Measurements from ENCODE around the gene KCNJ14. TPM values are rescaled to one million over a fixed set of nuclear protein-coding genes. Genes with fewer than 3 reads are reported as not detected.

KCNJ14 gene
- total RNA-seq, 8 experiments from 2014 or later = 0.49 to 1.3 (median 0.86) TPM

- peak overlapping the region in 1 of 2 donors; percentile 98 for H3K27ac ChIP-seq
Measured at GRCh38 chr19:48510421-48511268, 55.3 kb downstream of the KCNJ14 start.

GRCh38 chr19:48511321-48511731 is 56.0 kb downstream of the KCNJ14 start:
- Histone ChIP-seq H3K27ac (peak overlapping the region; percentile 74 to 98), H3K4me1 (replicated peaks in 1 of 2) (peaks cover 10 to 14% of the 10 kb centered on the region in 2 donors), H3K4me3 (peak overlapping the region; percentile 45 to 70 (median 59))
- ATAC-seq (replicated peaks in 6 of 8) = peak in 5 of 8 experiments; percentile 4 to 12 (median 9)
- in situ Hi-C loops (cut with MboI; ENCODE audit: low pct_unique_long_range_greater_than_20kb in 2 of 9, low sequenced_read_pairs in 9 of 9, unreplicated experiment in 9 of 9) = no loop called here
- WGBS, 10 experiments = no CpG with 5 or more reads among the region's 32 CpGs

More at GRCh38 chr19:48510421-48511268, 55.3 kb downstream of the KCNJ14 start:
- peak overlapping the region; percentile 45 to 70 (median 59) for H3K4me3 ChIP-seq
- 0 to 50% (median 20%) methylated on average over 1 to 12 of the region's 24 CpGs; no CpG with 5 or more reads in 3 of the 10 experiments for WGBS, 10 experiments
- peak; percentile 1 to 50 (median 18) for ATAC-seq (replicated peaks in 6 of 8)
- in situ Hi-C loops (cut with MboI; ENCODE audit: low pct_unique_long_range_greater_than_20kb in 2 of 9, low sequenced_read_pairs in 9 of 9, unreplicated experiment in 9 of 9) = no loop called here
- H3K4me1 ChIP-seq (replicated peaks in 1 of 2) = peaks cover 10 to 14% of the 10 kb centered on the region in 2 donors

GRCh38 chr19:48511800-48512503 is 56.6 kb downstream of the KCNJ14 start, which contains the start of gene LMTK3:
Gene LMTK3 (minus strand): TSS chr19:48511835. CDS start chr19:48511576, 259 bp downstream.
- Histone ChIP-seq H3K4me1 (replicated peaks in 1 of 2) (peaks cover 10 to 14% of the 10 kb centered on the region in 2 donors), H3K4me3 (peak within 1 kb of the TSS; percentile 45 to 70 (median 59)), H3K27ac (peak within 1 kb of the TSS; percentile 87 to 98)
- peak in 6 of 8 experiments; percentile 24 to 81 (median 78) for ATAC-seq (replicated peaks in 6 of 8)
- 8 to 64% (median 24%) methylated on average over 2 to 8 of the region's 32 CpGs; no CpG with 5 or more reads in 6 of the 10 experiments for WGBS, 10 experiments
- in situ Hi-C loops (cut with MboI; ENCODE audit: low pct_unique_long_range_greater_than_20kb in 2 of 9, low sequenced_read_pairs in 9 of 9, unreplicated experiment in 9 of 9) = no loop called here

- no peak for ATAC-seq (replicated peaks in 6 of 8)
- H3K4me3 ChIP-seq = peak overlapping the region; percentile 45 to 70 (median 59)
- 29 to 75% (median 45%) methylated on average over 3 to 11 of the region's 19 CpGs; no CpG with 5 or more reads in 2 of the 10 experiments for WGBS, 10 experiments
- in situ Hi-C loops (cut with MboI; ENCODE audit: low pct_unique_long_range_greater_than_20kb in 2 of 9, low sequenced_read_pairs in 9 of 9, unreplicated experiment in 9 of 9) = no loop called here
- peak overlapping the region; percentile 87 to 98 for H3K27ac ChIP-seq
- peaks cover 10 to 14% of the 10 kb centered on the region in 2 donors for H3K4me1 ChIP-seq (replicated peaks in 1 of 2)
Measured at GRCh38 chr19:48512504-48513288, 57.3 kb downstream of the KCNJ14 start.

GRCh38 chr19:48513289-48514122 is 58.1 kb downstream of the KCNJ14 start:
- Histone ChIP-seq H3K27ac (peak overlapping the region; percentile 87 to 98), H3K4me3 (peak overlapping the region; percentile 43 to 70 (median 50)), H3K4me1 (replicated peaks in 1 of 2) (peaks cover 10 to 14% of the 10 kb centered on the region in 2 donors)
- 0 to 60% (median 8%) methylated on average over 1 to 15 of the region's 54 CpGs; no CpG with 5 or more reads in 4 of the 10 experiments for WGBS, 10 experiments
- ATAC-seq (replicated peaks in 6 of 8) = peak; percentile 51 to 92 (median 64)
- in situ Hi-C loops (cut with MboI; ENCODE audit: low pct_unique_long_range_greater_than_20kb in 2 of 9, low sequenced_read_pairs in 9 of 9, unreplicated experiment in 9 of 9) = no loop called here

- Histone ChIP-seq H3K27ac (no peak overlapping the region), H3K4me3 (peak overlapping the region in 4 of 5 donors; percentile 45 to 70 (median 54)), H3K4me1 (replicated peaks in 1 of 2) (peaks cover 10 to 14% of the 10 kb centered on the region in 2 donors)
- 30 to 80% (median 48%) methylated on average over 2 to 6 of the region's 11 CpGs; no CpG with 5 or more reads in 5 of the 10 experiments for WGBS, 10 experiments
- no peak for ATAC-seq (replicated peaks in 6 of 8)
- in situ Hi-C loops (cut with MboI; ENCODE audit: low pct_unique_long_range_greater_than_20kb in 2 of 9, low sequenced_read_pairs in 9 of 9, unreplicated experiment in 9 of 9) = no loop called here
Measured at GRCh38 chr19:48514123-48514458, 58.7 kb downstream of the KCNJ14 start.

GRCh38 chr19:48516536-48516935 is 61.2 kb downstream of the KCNJ14 start:
- in situ Hi-C loops (cut with MboI; ENCODE audit: low pct_unique_long_range_greater_than_20kb in 2 of 9, low sequenced_read_pairs in 9 of 9, unreplicated experiment in 9 of 9) = no loop called here
- H3K4me3 ChIP-seq = no peak overlapping the region
- peaks cover 10 to 11% of the 10 kb centered on the region in 2 donors for H3K4me1 ChIP-seq (replicated peaks in 1 of 2)
- no peak for ATAC-seq (replicated peaks in 6 of 8)
- no peak overlapping the region for H3K27ac ChIP-seq
- 75 to 100% (median 86%) methylated on average over 1 to 6 of the region's 8 CpGs; no CpG with 5 or more reads in 4 of the 10 experiments for WGBS, 10 experiments

Other genes with a start within 250 kb of the KCNJ14 start
- 10 to 100 TPM; 12.3 to 35.1 (median 16.8) TPM for gene CARD8, start 199.7 kb upstream of the KCNJ14 start, total RNA-seq
- gene ZNF114, start 185.5 kb upstream of the KCNJ14 start, total RNA-seq = 1 to 10 TPM in 6 of 8 experiments, under 1 TPM in 2; 0.15 to 6.4 (median 4.0) TPM
- gene EMP3, start 130.0 kb upstream of the KCNJ14 start, total RNA-seq = 100 to 1,000 TPM in 2 of 8 experiments, 10 to 100 TPM in 4, 1 to 10 TPM in 2; 5.3 to 382 (median 35.3) TPM
- gene TMEM143, start 91.6 kb upstream of the KCNJ14 start, total RNA-seq = 10 to 100 TPM in 1 of 8 experiments, 1 to 10 TPM in 7; 4.0 to 12.7 (median 7.9) TPM
- 1 to 10 TPM in 1 of 8 experiments, not detected in 7; 1.4 TPM for gene SYNGR4, start 91.2 kb upstream of the KCNJ14 start, total RNA-seq
- gene KDELR1, start 64.0 kb upstream of the KCNJ14 start, total RNA-seq = 100 to 1,000 TPM in 4 of 8 experiments, 10 to 100 TPM in 4; 79.6 to 120 (median 96.8) TPM
- gene GRIN2D, start 61.9 kb upstream of the KCNJ14 start, total RNA-seq = 1 to 10 TPM in 4 of 8 experiments, under 1 TPM in 4; 0.31 to 3.2 (median 1.2) TPM
- gene GRWD1, start 9.6 kb upstream of the KCNJ14 start, total RNA-seq = 10 to 100 TPM; 10.6 to 46.5 (median 21.8) TPM
- gene CYTH2, start 13.8 kb downstream of the KCNJ14 start, total RNA-seq = 10 to 100 TPM; 17.3 to 84.5 (median 39.3) TPM
- 10 to 100 TPM in 3 of 8 experiments, 1 to 10 TPM in 2, under 1 TPM in 3; 0.25 to 17.5 (median 6.1) TPM for gene LMTK3, start 56.3 kb downstream of the KCNJ14 start, total RNA-seq
- gene SULT2B1, start 96.6 kb downstream of the KCNJ14 start, total RNA-seq = 1 to 10 TPM in 1 of 8 experiments, under 1 TPM in 7; 0.16 to 1.9 (median 0.54) TPM
- gene SPACA4, start 151.2 kb downstream of the KCNJ14 start, total RNA-seq = under 1 TPM in 4 of 8 experiments, not detected in 4; 0.22 to 0.66 (median 0.50) TPM
- gene FAM83E, start 159.5 kb downstream of the KCNJ14 start, total RNA-seq = 1 to 10 TPM in 4 of 8 experiments, under 1 TPM in 4; 0.54 to 2.5 (median 1.1) TPM
- gene RPL18, start 163.6 kb downstream of the KCNJ14 start, total RNA-seq = 1,000 to 10,000 TPM; 1,630 to 4,209 (median 2,425) TPM
- gene SPHK2, start 163.9 kb downstream of the KCNJ14 start, total RNA-seq = 10 to 100 TPM in 7 of 8 experiments, 1 to 10 TPM in 1; 8.9 to 29.5 (median 16.1) TPM
- 10 to 100 TPM in 4 of 8 experiments, 1 to 10 TPM in 4; 3.3 to 19.6 (median 10.4) TPM for gene DBP, start 181.8 kb downstream of the KCNJ14 start, total RNA-seq
- gene CA11, start 190.6 kb downstream of the KCNJ14 start, total RNA-seq = 10 to 100 TPM; 18.4 to 62.1 (median 32.0) TPM
- gene NTN5, start 217.4 kb downstream of the KCNJ14 start, total RNA-seq = 1 to 10 TPM in 1 of 8 experiments, under 1 TPM in 6, not detected in 1; 0.16 to 1.3 (median 0.50) TPM
- gene FUT2, start 240.4 kb downstream of the KCNJ14 start, total RNA-seq = 1 to 10 TPM in 6 of 8 experiments, under 1 TPM in 2; 0.79 to 4.7 (median 1.9) TPM